HG02870 (cell line): ENCODE data around the gene F2.
"Not testable (repeated sequence)": the region's sequence is repeated elsewhere in the genome, so short reads cannot be mapped to it uniquely, and the experiment has no call there.

Experiments
- ATAC-seq: cut with Tn5 transposase; IDR thresholded peaks from one replicate; pipeline ENCODE4 v1.9.1; 2021; ENCODE audit warnings: mild to moderate bottlenecking, moderate library complexity; ENCODE audit not compliant: unreplicated experiment

The F2 gene

GRCh38 chr11:46684367-46684766, 34.6 kb upstream of the F2 start:
- ATAC-seq, result no peak

DNA sequence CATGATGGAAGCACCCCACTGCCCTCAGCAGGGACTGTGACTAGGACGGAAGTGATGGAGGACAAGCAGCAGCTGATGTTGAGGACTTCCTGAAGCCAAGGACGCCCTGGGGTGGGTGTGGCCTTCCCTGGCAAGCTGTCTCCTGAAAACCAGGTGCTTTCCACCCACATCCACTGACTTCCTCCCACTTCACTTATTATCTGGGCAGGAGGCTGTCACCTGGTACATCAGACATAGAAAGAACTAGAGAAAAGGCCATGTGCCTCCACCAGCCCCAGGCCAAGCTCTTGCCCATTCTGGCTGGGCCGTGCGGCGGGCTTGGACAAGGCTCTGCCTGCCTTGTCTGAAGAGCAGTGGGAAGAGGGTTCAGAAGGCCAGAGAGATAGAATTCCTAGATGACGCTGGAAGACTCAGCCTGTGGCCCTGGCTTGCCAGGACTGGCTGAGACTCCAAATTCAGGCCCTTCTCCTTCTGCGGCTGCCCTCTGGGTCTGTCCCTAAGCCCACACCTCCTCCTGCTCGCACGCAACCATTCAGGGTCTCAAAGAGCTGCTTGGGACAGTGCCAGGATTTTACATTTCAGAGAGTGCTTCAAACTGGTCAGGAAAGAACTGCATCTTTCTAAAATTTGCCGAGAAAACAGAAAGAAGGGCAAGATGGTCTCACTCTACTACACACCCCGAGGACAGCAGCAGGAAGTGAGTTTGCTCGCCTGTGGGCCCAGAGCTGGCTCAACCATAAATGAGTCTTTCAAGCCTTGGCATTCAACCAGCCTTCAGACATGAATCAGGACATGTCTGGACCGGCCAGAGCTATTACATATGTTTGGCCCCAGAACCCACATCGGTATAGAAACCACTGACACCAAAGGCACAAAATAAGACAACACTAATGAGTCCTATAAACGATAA, 31.9 kb upstream of the F2 start:
- ATAC-seq, result no peak

DNA sequence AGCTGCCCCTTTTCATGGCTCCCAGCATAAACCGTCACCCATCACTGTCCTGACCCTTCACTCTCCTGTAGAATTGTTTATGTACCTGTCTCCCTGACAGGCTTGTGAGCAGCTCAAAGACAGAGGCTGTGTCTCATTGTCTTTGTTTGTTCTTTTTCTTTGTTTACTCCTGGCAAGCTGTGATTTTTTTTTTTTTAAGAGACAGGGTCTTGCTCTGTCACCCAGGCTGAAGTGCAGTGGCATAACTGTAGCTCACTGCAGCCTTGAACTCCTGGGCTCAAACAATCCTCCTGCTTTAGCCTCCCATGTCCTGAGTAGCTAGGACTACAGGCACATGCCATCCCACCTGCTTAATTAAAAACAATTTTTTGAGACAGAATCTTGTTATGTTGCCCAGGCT, 28.3 kb upstream of the F2 start:
- no peak for ATAC-seq

GRCh38 chr11:46692450-46692849, 26.6 kb upstream of the F2 start:
- no peak for ATAC-seq

DNA sequence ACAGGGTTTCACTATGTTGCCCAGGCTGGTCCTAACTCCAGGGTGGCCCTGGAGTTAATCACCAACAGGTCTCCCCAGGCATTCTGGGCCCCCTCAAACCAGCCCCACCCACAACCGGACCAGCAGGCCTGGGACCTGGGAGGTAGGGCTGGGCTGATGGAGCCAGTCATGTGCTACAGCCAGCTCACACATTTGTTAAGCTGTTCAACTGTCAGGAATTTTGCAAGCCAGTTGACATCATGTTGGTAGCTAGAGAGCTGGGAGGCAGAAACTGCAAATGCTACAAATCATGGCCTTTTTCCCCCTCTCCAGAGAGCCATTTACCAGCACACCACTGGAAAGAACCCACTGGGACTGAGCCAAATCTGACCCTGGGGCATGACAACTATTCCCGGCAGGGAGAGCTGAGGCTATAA, 25.4 kb upstream of the F2 start:
- ATAC-seq, result no peak

GRCh38 chr11:46694072-46694471, 24.9 kb upstream of the F2 start:
- no peak for ATAC-seq

DNA sequence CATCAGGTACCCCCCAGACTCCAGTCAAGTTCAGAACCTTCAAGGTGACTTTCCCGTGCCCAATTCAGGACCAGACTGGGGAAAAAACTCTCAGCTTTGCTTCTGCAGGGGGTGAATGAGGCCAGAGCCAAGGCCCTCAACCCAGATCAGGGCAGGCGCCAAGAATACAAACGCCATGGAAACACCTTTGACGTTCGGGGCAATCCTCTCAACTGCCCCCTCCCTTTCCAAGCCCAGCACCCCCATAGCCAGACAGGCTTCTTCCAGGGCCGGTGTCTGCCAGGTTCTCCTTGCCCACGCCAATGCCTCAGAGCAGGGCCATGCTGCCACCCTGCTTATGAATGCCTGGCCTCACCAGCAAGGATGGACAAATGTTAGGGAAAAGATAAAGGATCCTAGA, 24.4 kb upstream of the F2 start:
- no peak for ATAC-seq

DNA sequence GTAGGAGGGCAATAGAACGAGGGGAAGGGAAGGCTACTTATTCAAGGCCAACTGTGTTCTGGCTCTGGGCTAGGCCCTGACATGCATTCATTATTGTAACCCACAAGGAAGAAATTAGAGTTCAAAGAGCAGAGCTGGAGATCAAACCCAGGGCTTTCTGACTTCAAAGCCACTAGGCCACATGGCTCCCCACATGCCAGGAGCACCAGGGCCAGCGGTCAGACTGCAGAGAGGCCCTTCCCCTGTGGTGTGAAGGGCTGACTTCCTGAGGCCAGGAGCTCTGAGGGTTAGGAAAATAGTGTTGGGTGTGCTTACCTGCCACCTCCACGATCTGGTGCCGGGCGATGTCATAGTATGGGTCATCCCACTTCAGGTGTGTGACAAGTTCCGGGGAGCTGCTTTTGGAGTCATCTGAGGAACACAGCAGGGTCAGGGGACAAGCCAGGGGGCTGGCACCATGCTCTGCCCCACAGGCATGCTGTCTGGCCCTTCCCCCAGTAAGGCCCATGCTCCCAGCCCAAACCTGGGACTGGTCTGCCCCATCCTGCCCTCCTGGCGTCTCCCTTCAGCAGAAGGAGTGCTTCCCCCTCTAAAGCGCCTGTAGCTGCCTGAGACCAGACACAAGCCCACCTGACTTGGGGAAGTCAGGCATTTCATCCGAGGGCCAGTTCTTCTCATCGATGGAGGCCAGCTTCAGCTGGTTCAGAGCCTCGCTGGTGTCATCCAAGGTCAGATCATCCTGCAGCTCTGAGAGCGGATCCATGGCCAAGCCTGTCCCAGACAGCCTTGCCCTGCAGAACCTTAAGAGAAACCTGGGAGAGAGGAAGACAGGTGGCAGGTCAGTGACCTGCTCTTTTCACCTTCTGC, 23.4 kb upstream of the F2 start:
- no peak for ATAC-seq

DNA sequence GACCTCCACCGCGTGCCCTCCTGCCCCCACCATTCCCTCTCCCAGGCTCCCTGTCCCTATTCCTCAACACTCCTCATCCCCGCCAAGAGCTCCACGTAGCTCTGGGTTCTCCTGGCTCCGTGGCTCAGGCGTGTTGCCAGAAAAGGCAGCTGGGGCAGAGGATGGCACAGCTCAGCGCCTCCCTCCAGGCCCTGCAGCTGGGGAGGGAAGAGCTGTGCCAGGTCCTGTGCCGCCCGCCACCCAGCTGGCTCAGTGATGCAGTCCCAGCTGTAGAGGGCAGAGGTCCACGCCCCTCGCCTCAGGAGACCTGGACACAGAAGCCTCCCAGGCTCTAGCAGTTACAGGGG, 22.8 kb upstream of the F2 start:
- no peak for ATAC-seq

- ATAC-seq, result no peak
Measured at GRCh38 chr11:46697303-46697702, 21.7 kb upstream of the F2 start.

DNA sequence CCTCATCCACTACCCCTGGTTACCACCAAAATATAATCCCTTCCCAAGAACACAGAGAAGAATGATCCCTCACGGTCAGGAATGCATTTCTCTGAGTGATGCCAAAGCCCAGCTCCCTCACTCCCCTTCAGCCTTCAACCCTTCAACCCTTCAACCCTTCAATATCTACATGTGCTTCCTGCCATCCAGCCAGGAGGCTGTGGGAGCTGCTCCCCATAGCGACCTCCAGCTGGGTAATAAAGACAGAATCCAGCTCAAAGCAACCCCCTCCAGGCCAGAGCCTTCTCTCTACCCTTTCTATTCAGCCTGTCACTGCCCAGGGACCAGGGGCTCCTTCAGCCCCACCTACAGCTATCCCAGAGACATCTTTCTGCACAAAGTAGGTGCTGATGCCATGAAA, 21.3 kb upstream of the F2 start:
- ATAC-seq, result no peak

DNA sequence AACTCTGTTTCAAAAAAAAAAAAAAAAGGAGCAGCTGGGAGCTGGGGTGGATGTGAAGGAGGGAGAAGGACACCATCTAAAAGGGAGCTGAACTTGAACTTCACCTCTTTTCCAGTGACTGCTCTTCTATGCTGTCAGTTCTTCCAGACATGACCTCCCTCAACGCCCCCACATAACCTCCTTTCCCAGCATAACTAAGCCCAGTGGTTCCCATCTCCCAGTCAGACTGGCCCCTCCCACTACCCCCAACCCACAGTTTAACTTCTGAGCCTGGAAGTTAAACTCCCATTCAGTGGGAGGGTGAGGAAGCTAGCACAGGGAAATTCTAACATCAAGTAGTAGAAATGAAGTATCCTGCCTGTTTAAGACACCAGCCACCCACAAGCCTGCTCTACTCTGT, 20.4 kb upstream of the F2 start:
- ATAC-seq, result no peak

GRCh38 chr11:46700241-46701077, 18.6 kb upstream of the F2 start, which contains the start of the genes ARHGAP1 and ZNF408:
Gene ARHGAP1, minus strand, starts transcription at chr11:46700619. Its CDS starts 4,512 bp downstream, at chr11:46696107.
Gene ZNF408, plus strand, starts transcription at chr11:46701031. Its CDS starts 17 bp downstream, at chr11:46701048.
- ATAC-seq, result peak; percentile 91

DNA sequence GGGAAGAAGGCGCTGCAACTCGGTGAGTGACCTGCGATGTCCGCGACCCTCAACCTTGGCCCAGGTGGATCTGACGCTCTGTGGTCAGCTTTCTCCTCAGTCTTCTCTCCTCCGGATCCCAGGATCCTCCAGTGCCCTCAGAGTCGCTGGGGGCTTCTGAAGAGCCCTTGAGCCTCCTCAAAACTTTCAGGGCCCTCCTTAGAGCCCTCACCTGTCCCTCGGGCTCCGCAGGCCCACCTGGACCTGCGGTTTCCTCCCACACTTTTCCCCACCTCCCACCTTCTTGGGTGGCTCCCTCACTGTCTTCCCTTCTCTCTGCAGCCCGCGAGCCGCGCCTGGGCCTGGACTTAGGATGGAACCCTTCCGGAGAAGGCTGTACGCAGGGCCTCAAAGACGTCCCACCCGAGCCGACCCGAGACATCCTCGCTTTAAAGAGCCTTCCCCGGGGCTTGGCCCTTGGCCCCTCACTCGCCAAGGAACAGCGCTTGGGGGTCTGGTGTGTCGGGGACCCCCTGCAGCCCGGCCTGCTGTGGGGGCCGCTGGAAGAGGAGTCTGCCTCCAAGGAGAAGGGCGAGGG, 17.8 kb upstream of the F2 start:
- ATAC-seq, result no peak

- ATAC-seq, result no peak
Measured at GRCh38 chr11:46705070-46705688, 13.8 kb upstream of the F2 start.

- no peak for ATAC-seq
Measured at GRCh38 chr11:46706886-46707285, 12.1 kb upstream of the F2 start.

DNA sequence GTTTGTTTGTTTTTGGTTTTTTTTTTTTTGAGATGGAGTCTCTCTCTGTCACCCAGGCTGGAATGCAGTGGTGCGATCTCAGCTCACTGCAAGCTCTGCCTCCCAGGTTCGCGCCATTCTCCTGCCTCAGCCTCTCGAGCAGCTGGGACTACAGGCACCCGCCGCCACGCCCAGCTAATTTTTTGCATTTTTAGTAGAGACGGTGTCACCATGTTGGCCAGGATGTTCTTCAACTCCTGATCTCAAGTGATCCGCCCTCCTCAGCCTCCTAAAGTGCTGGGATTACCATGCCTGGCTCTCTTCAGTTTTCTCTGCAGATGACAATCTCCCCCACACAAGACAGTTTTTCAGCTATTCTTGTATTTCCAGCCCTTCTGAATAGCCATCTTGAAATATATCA, 9.7 kb upstream of the F2 start:
- not testable (repeated sequence) for ATAC-seq

GRCh38 chr11:46710821-46711269, 8.2 kb upstream of the F2 start:
- ATAC-seq, result no peak

DNA sequence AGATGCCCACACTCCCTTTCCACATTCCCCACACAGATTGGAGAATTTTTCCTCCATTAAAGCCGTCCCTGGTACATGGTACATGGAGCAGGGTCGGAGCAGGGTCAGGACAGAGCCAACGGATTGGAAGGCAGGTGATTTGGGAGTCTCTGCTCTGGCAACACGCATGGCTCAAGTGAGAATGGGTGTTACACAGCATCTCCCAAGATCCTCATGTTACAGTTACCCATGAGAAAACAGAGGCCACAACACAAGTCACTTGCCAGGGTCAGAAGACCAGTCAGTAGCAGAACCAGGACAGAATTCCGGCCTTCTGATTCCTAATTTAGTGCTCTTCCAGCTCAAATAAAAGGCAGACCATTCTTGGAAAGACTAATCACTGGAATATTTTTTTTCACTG, 7.7 kb upstream of the F2 start:
- no peak for ATAC-seq
